ENCODE data around the gene MTARC2.
"Not testable (repeated sequence)": the region's sequence is repeated elsewhere in the genome, so short reads cannot be mapped to it uniquely, and the experiment has no call there.

Gene MTARC2

GRCh38 chr1:220711056-220711809 is 36.9 kb upstream of the MTARC2 start:
- Mint-ChIP-seq H3K27ac (no peak overlapping the region), H3K36me3 (ENCODE audit: insufficient read depth) (no peaks in the 10 kb centered on the region), H3K9me3 (no peaks in the 10 kb centered on the region), H3K4me3 (no peak overlapping the region), H3K27me3 (peaks cover 8 to 26% of the 10 kb centered on the region in 2 donors), H3K4me1 (ENCODE audit: low read depth in 2 of 2) (peaks cover 0 to 6% of the 10 kb centered on the region in 2 donors)
- DNase-seq: no peak
- peak; percentile 26 for ATAC-seq (replicated peaks)

- H3K27me3 Mint-ChIP-seq: peaks cover 17 to 23% of the 10 kb centered on the region in 2 donors
- not testable (repeated sequence) for H3K4me1 Mint-ChIP-seq (ENCODE audit: low read depth in 2 of 2); H3K36me3 Mint-ChIP-seq (ENCODE audit: insufficient read depth); ATAC-seq (replicated peaks); H3K27ac Mint-ChIP-seq; H3K9me3 Mint-ChIP-seq; DNase-seq; H3K4me3 Mint-ChIP-seq
Measured at GRCh38 chr1:220715986-220716385, 32.1 kb upstream of the MTARC2 start.

- Mint-ChIP-seq H3K4me1 (ENCODE audit: low read depth in 2 of 2) (no peaks in the 10 kb centered on the region), H3K4me3 (no peak overlapping the region), H3K36me3 (ENCODE audit: insufficient read depth) (no peaks in the 10 kb centered on the region), H3K27me3 (peaks cover 17 to 23% of the 10 kb centered on the region in 2 donors), H3K9me3 (no peaks in the 10 kb centered on the region), H3K27ac (no peak overlapping the region)
- ATAC-seq (replicated peaks) (no peak), DNase-seq (no peak)
Measured at GRCh38 chr1:220717800-220718640, 30.1 kb upstream of the MTARC2 start.

- not testable (repeated sequence) for H3K36me3 Mint-ChIP-seq (ENCODE audit: insufficient read depth); H3K4me1 Mint-ChIP-seq (ENCODE audit: low read depth in 2 of 2); DNase-seq; H3K27ac Mint-ChIP-seq; ATAC-seq (replicated peaks); H3K4me3 Mint-ChIP-seq; H3K9me3 Mint-ChIP-seq
- H3K27me3 Mint-ChIP-seq: peaks cover 21 to 23% of the 10 kb centered on the region in 2 donors
Measured at GRCh38 chr1:220721266-220721665, 26.9 kb upstream of the MTARC2 start.

- Mint-ChIP-seq H3K9me3 (peaks cover 0 to 2% of the 10 kb centered on the region in 2 donors), H3K4me3 (no peak overlapping the region), H3K27ac (no peak overlapping the region), H3K4me1 (ENCODE audit: low read depth in 2 of 2) (no peaks in the 10 kb centered on the region), H3K27me3 (peaks cover 0 to 16% of the 10 kb centered on the region in 2 donors), H3K36me3 (ENCODE audit: insufficient read depth) (peaks cover 2% of the 10 kb centered on the region)
- ATAC-seq (replicated peaks) (no peak), DNase-seq (no peak)
Measured at GRCh38 chr1:220726634-220727033, 21.5 kb upstream of the MTARC2 start.

- H3K9me3 Mint-ChIP-seq: peaks cover 0 to 7% of the 10 kb centered on the region in 2 donors
- H3K36me3 Mint-ChIP-seq (ENCODE audit: insufficient read depth): peaks cover 2% of the 10 kb centered on the region
- DNase-seq (no peak), ATAC-seq (replicated peaks) (no peak)
- H3K27ac Mint-ChIP-seq: no peak overlapping the region
- no peaks in the 10 kb centered on the region for H3K4me1 Mint-ChIP-seq (ENCODE audit: low read depth in 2 of 2)
- H3K4me3 Mint-ChIP-seq: no peak overlapping the region
- H3K27me3 Mint-ChIP-seq: peaks cover 0 to 16% of the 10 kb centered on the region in 2 donors
Measured at GRCh38 chr1:220727519-220727918, 20.6 kb upstream of the MTARC2 start.

GRCh38 chr1:220730486-220730885 is 17.6 kb upstream of the MTARC2 start:
- no peak for ATAC-seq (replicated peaks)
- no peak overlapping the region for H3K4me3 Mint-ChIP-seq
- H3K4me1 Mint-ChIP-seq (ENCODE audit: low read depth in 2 of 2): peaks cover 7 to 12% of the 10 kb centered on the region in 2 donors
- H3K36me3 Mint-ChIP-seq (ENCODE audit: insufficient read depth): peaks cover 2% of the 10 kb centered on the region
- H3K27ac Mint-ChIP-seq: no peak overlapping the region
- peaks cover 0 to 7% of the 10 kb centered on the region in 2 donors for H3K9me3 Mint-ChIP-seq
- DNase-seq: no peak
- peaks cover 0 to 16% of the 10 kb centered on the region in 2 donors for H3K27me3 Mint-ChIP-seq

GRCh38 chr1:220732137-220732536 is 16.0 kb upstream of the MTARC2 start:
- DNase-seq (no peak), ATAC-seq (replicated peaks) (no peak)
- H3K36me3 Mint-ChIP-seq (ENCODE audit: insufficient read depth): peaks cover 2% of the 10 kb centered on the region
- H3K9me3 Mint-ChIP-seq: peaks cover 0 to 7% of the 10 kb centered on the region in 2 donors
- H3K4me3 Mint-ChIP-seq: no peak overlapping the region
- peaks cover 0 to 4% of the 10 kb centered on the region in 2 donors for H3K27me3 Mint-ChIP-seq
- peaks cover 7 to 12% of the 10 kb centered on the region in 2 donors for H3K4me1 Mint-ChIP-seq (ENCODE audit: low read depth in 2 of 2)
- no peak overlapping the region for H3K27ac Mint-ChIP-seq

- Mint-ChIP-seq H3K4me1 (ENCODE audit: low read depth in 2 of 2) (peaks cover 7 to 12% of the 10 kb centered on the region in 2 donors), H3K9me3 (peaks cover 0 to 7% of the 10 kb centered on the region in 2 donors), H3K4me3 (peak overlapping the region; percentile 46 to 66), H3K27me3 (no peaks in the 10 kb centered on the region), H3K36me3 (ENCODE audit: insufficient read depth) (peaks cover 2% of the 10 kb centered on the region), H3K27ac (no peak overlapping the region)
- no peak for ATAC-seq (replicated peaks)
- no peak for DNase-seq
Measured at GRCh38 chr1:220732621-220733020, 15.5 kb upstream of the MTARC2 start.

GRCh38 chr1:220733086-220733601 is 15.0 kb upstream of the MTARC2 start:
- H3K4me3 Mint-ChIP-seq: peak overlapping the region; percentile 46 to 66
- H3K4me1 Mint-ChIP-seq (ENCODE audit: low read depth in 2 of 2): peaks cover 7 to 12% of the 10 kb centered on the region in 2 donors
- peaks cover 2% of the 10 kb centered on the region for H3K36me3 Mint-ChIP-seq (ENCODE audit: insufficient read depth)
- ATAC-seq (replicated peaks): peak; percentile 86
- peaks cover 0 to 7% of the 10 kb centered on the region in 2 donors for H3K9me3 Mint-ChIP-seq
- peak overlapping the region in 1 of 2 donors; percentile 21 for H3K27ac Mint-ChIP-seq
- no peaks in the 10 kb centered on the region for H3K27me3 Mint-ChIP-seq
- peak; percentile 62 to 75 (median 65) for DNase-seq

GRCh38 chr1:220734571-220735326 is 13.4 kb upstream of the MTARC2 start:
- Mint-ChIP-seq H3K27me3 (no peaks in the 10 kb centered on the region), H3K4me1 (ENCODE audit: low read depth in 2 of 2) (peaks cover 7 to 12% of the 10 kb centered on the region in 2 donors), H3K4me3 (no peak overlapping the region), H3K9me3 (peaks cover 0 to 7% of the 10 kb centered on the region in 2 donors), H3K36me3 (ENCODE audit: insufficient read depth) (no peaks in the 10 kb centered on the region), H3K27ac (no peak overlapping the region)
- ATAC-seq (replicated peaks): no peak
- DNase-seq: no peak

GRCh38 chr1:220736283-220736682 is 11.8 kb upstream of the MTARC2 start:
- not testable (repeated sequence) for H3K9me3 Mint-ChIP-seq; H3K4me3 Mint-ChIP-seq; H3K36me3 Mint-ChIP-seq (ENCODE audit: insufficient read depth); DNase-seq; ATAC-seq (replicated peaks); H3K27ac Mint-ChIP-seq; H3K27me3 Mint-ChIP-seq
- peaks cover 7 to 12% of the 10 kb centered on the region in 2 donors for H3K4me1 Mint-ChIP-seq (ENCODE audit: low read depth in 2 of 2)

GRCh38 chr1:220741349-220741748 is 6.8 kb upstream of the MTARC2 start:
- Mint-ChIP-seq H3K9me3 (no peaks in the 10 kb centered on the region), H3K27ac (no peak overlapping the region), H3K36me3 (ENCODE audit: insufficient read depth) (no peaks in the 10 kb centered on the region), H3K4me3 (no peak overlapping the region), H3K27me3 (peaks cover 40 to 41% of the 10 kb centered on the region in 2 donors), H3K4me1 (ENCODE audit: low read depth in 2 of 2) (no peaks in the 10 kb centered on the region)
- ATAC-seq (replicated peaks): no peak
- no peak for DNase-seq

All from effector memory CD8-positive, alpha-beta T cell (primary cell).